Naive thymus-derived CD4-positive, alpha-beta T cell (primary cell): Measurements from ENCODE around the gene LRMDA. TPM values are rescaled to one million over a fixed set of nuclear protein-coding genes. Genes with fewer than 3 reads are reported as not detected.
A peak's percentile ranks its signal among the peaks of the same experiment; 100 is the strongest.

Experiments used
- ATAC-seq: fragments of 150-1000 bp; cut with Tn5 transposase; 2 replicates; pipeline ENCODE4 v1.10.0; 2021; ENCODE audit warnings: mild to moderate bottlenecking, moderate library complexity
- CTCF ChIA-PET: fragments of 350-600 bp; sonication (Branson Sonifier 250); formaldehyde crosslinking; loops from one replicate; lab custom pipeline; 2021; ENCODE audit warnings: antibody characterized with exemption; lab: Charles Lee
- POLR2A ChIA-PET: fragments of 350-600 bp; sonication (Branson Sonifier 250); formaldehyde crosslinking; loops from one replicate; lab custom pipeline; 2021; ENCODE audit warnings: antibody characterized with exemption, inconsistent platforms; lab: Charles Lee
- DNase-seq, 9 donors: peaks; one replicate each; pipeline versions ENCODE4 v3.0.0 to v3.0.0-alpha.2; 2020 to 2022; ENCODE audit warnings: mixed read lengths in 1 of 9
- H3K27ac ChIP-seq: one replicate; pipeline ENCODE4 v1.7.0; 2013; ENCODE audit warnings: mild to moderate bottlenecking, low read depth, low read length, moderate library complexity
- H3K27me3 ChIP-seq, 2 donors: one replicate each; pipeline ENCODE4 v1.7.0; 2013; ENCODE audit warnings: low read length in 2 of 2, mild to moderate bottlenecking in 2 of 2, moderate library complexity in 2 of 2; ENCODE audit not compliant: control insufficient read depth in 2 of 2, insufficient read depth in 2 of 2
- H3K36me3 ChIP-seq, 3 experiments: 1 replicate in 2 of 3; 2 replicates in 1 of 3; pipeline ENCODE4 v1.7.0; 2013; ENCODE audit warnings: low read length in 3 of 3, mild to moderate bottlenecking in 3 of 3, moderate library complexity in 1 of 3; ENCODE audit not compliant: insufficient read depth in 3 of 3, control insufficient read depth in 2 of 3
- H3K4me1 ChIP-seq, 2 donors: one replicate each; pipeline ENCODE4 v1.7.0; 2013; ENCODE audit warnings: low read length in 2 of 2, mild to moderate bottlenecking in 2 of 2, moderate library complexity in 1 of 2; ENCODE audit not compliant: control insufficient read depth in 2 of 2, insufficient read depth in 2 of 2
- H3K4me3 ChIP-seq: 2 replicates; pipeline ENCODE4 v1.7.0; 2013; ENCODE audit warnings: mild to moderate bottlenecking, low read length
- H3K9me3 ChIP-seq, 3 experiments: 1 replicate in 2 of 3; 2 replicates in 1 of 3; pipeline ENCODE4 v1.7.0; 2013; ENCODE audit warnings: low read length in 3 of 3; ENCODE audit not compliant: control insufficient read depth in 2 of 3
- H3K27ac Mint-ChIP-seq, 9 donors: one replicate each; pipeline ENCODE4 v1.8.0; 2020 to 2022; ENCODE audit warnings: mixed read lengths in 9 of 9, mild to moderate bottlenecking in 8 of 9, moderate library complexity in 5 of 9, inconsistent platforms in 2 of 9
- H3K27me3 Mint-ChIP-seq, 5 donors: one replicate each; pipeline ENCODE4 v1.8.0; 2021 to 2022; ENCODE audit warnings: mixed read lengths in 5 of 5, mild to moderate bottlenecking in 1 of 5
- H3K36me3 Mint-ChIP-seq, 5 donors: one replicate each; pipeline ENCODE4 v1.8.0; 2020 to 2022; ENCODE audit warnings: mixed read lengths in 5 of 5, mild to moderate bottlenecking in 3 of 5, inconsistent platforms in 1 of 5
- H3K4me1 Mint-ChIP-seq, 7 donors: one replicate each; pipeline ENCODE4 v1.8.0; 2020 to 2022; ENCODE audit warnings: mixed read lengths in 7 of 7, mild to moderate bottlenecking in 3 of 7, inconsistent platforms in 1 of 7
- H3K4me3 Mint-ChIP-seq, 10 donors: one replicate each; pipeline ENCODE4 v1.8.0; 2020 to 2022; ENCODE audit warnings: mild to moderate bottlenecking in 10 of 10, mixed read lengths in 10 of 10, moderate library complexity in 6 of 10, inconsistent platforms in 2 of 10
- H3K9me3 Mint-ChIP-seq, 11 donors: one replicate each; pipeline ENCODE4 v1.8.0; 2020 to 2022; ENCODE audit warnings: mixed read lengths in 11 of 11, mild to moderate bottlenecking in 4 of 11, inconsistent platforms in 1 of 11, moderate library complexity in 1 of 11
- intact Hi-C, 2 donors: fragments of 100-400 bp; cut with micrococcal nuclease; formaldehyde crosslinking; loops; one replicate each; pipeline ENCODE4 v1.15.1; 2023
- polyA plus RNA-seq, 2 donors: library from polyadenylated mRNA; unstranded; fragments of 300-500 nt; fragmentation: Illumina TruSeq; gene quantifications; one replicate each; pipeline ENCODE4 v1.2.3, GENCODE V29; 2021
- total RNA-seq, 6 experiments: library from RNA in 5 of 6; stranded (reverse) in 5 of 6; gene quantifications; 1 replicate in 5 of 6; 2 replicates in 1 of 6; pipeline ENCODE4 v1.2.3 and lab custom pipeline; 2021 to 2026

Gene LRMDA
- total and polyA plus RNA-seq, 7 experiments from 2014 or later: 0.57 to 14.9 (median 3.0) TPM; not detected in 4

GRCh38 chr10:76282061-76283025 is 850.9 kb downstream of the LRMDA start:
- POLR2A ChIA-PET: no interaction called here
- H3K4me3 Mint-ChIP-seq: no peak overlapping the region
- ATAC-seq (no peak), DNase-seq (no peak)
- no peak overlapping the region for H3K27ac Mint-ChIP-seq
- H3K4me1 Mint-ChIP-seq: no peaks in the 10 kb centered on the region
- Histone ChIP-seq H3K27me3 (no peaks in the 10 kb centered on the region), H3K4me3 (no peak overlapping the region), H3K27ac (no peak overlapping the region), H3K4me1 (no peaks in the 10 kb centered on the region), H3K36me3 (no peaks in the 10 kb centered on the region), H3K9me3 (no peaks in the 10 kb centered on the region)
- peaks cover 0 to 12% (median 0%) of the 10 kb centered on the region in 5 donors for H3K27me3 Mint-ChIP-seq
- intact Hi-C loops: no loop called here
- no peaks in the 10 kb centered on the region for H3K36me3 Mint-ChIP-seq
- CTCF ChIA-PET: no interaction called here
- H3K9me3 Mint-ChIP-seq: peaks cover 2 to 18% (median 5%) of the 10 kb centered on the region in 11 donors

DNA sequence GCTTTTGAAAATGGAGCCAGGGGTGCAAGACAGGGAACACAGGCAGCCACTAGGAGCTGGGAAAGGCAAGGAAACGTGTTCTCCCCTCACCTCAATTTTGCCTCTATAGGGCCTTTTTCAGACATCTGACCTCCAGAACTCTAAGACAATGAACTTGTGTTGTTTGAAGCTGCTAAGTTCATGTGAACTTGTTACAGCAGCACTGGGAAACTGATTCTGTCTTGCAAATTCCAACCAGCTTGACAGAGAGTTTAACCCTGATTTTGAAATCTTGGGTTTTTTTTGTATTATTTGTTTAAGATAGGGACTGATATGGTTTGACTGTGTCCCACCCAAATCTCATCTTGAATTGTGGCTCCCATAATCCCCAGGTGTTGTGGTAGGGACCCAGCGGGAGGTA is 852.9 kb downstream of the LRMDA start:
- Mint-ChIP-seq H3K4me1 (no peaks in the 10 kb centered on the region), H3K4me3 (no peak overlapping the region), H3K9me3 (peaks cover 0 to 13% (median 3%) of the 10 kb centered on the region in 11 donors), H3K27ac (no peak overlapping the region), H3K36me3 (no peaks in the 10 kb centered on the region), H3K27me3 (peaks cover 0 to 12% (median 0%) of the 10 kb centered on the region in 5 donors)
- H3K4me1 ChIP-seq: no peaks in the 10 kb centered on the region
- no peak overlapping the region for H3K4me3 ChIP-seq
- DNase-seq: no peak
- H3K27ac ChIP-seq: no peak overlapping the region
- H3K27me3 ChIP-seq: no peaks in the 10 kb centered on the region
- intact Hi-C loops: no loop called here
- ATAC-seq: no peak
- ChIA-PET POLR2A (no interaction called here), CTCF (no interaction called here)
- H3K36me3 ChIP-seq: no peaks in the 10 kb centered on the region
- no peaks in the 10 kb centered on the region for H3K9me3 ChIP-seq

DNA sequence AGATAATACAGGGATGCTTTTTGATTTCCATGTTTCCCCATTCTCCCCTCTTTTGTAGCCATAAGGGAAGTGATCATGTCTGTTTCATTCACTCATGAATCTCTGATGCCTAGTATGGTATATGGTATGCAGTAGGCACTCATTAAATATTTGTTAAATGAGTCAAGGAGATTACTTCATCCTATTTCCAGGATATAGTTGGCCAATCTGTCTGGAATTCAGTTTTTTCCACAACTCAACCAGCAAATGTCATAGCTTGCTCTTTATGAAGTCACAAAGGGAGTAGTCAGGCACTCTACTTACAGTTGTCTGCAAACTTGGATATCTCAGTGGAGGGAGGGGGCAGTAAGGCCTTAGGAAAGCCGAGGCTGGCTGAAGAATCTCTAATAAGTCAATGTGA is 853.6 kb downstream of the LRMDA start:
- CTCF ChIA-PET: no interaction called here
- H3K9me3 ChIP-seq: no peaks in the 10 kb centered on the region
- no peaks in the 10 kb centered on the region for H3K36me3 Mint-ChIP-seq
- intact Hi-C loops: no loop called here
- DNase-seq (no peak), ATAC-seq (no peak)
- peaks cover 0 to 12% (median 0%) of the 10 kb centered on the region in 5 donors for H3K27me3 Mint-ChIP-seq
- no peak overlapping the region for H3K4me3 ChIP-seq
- no peak overlapping the region for H3K27ac Mint-ChIP-seq
- no peaks in the 10 kb centered on the region for H3K36me3 ChIP-seq
- POLR2A ChIA-PET: no interaction called here
- H3K27me3 ChIP-seq: no peaks in the 10 kb centered on the region
- H3K27ac ChIP-seq: no peak overlapping the region
- H3K4me3 Mint-ChIP-seq: peak overlapping the region in 1 of 10 donors; percentile 37
- H3K4me1 ChIP-seq: no peaks in the 10 kb centered on the region
- peaks cover 0 to 13% (median 3%) of the 10 kb centered on the region in 11 donors for H3K9me3 Mint-ChIP-seq
- H3K4me1 Mint-ChIP-seq: no peaks in the 10 kb centered on the region

- POLR2A ChIA-PET: no interaction called here
- CTCF ChIA-PET: no interaction called here
- H3K36me3 ChIP-seq: no peaks in the 10 kb centered on the region
- Mint-ChIP-seq H3K27ac (no peak overlapping the region), H3K4me1 (no peaks in the 10 kb centered on the region), H3K27me3 (peaks cover 0 to 12% (median 0%) of the 10 kb centered on the region in 5 donors), H3K9me3 (peaks cover 0 to 13% (median 3%) of the 10 kb centered on the region in 11 donors), H3K4me3 (no peak overlapping the region), H3K36me3 (no peaks in the 10 kb centered on the region)
- no peaks in the 10 kb centered on the region for H3K9me3 ChIP-seq
- intact Hi-C loops: no loop called here
- no peaks in the 10 kb centered on the region for H3K4me1 ChIP-seq
- DNase-seq: no peak
- H3K4me3 ChIP-seq: no peak overlapping the region
- H3K27me3 ChIP-seq: no peaks in the 10 kb centered on the region
- no peak for ATAC-seq
- no peak overlapping the region for H3K27ac ChIP-seq
Observed at GRCh38 chr10:76285515-76285914, 854.1 kb downstream of the LRMDA start.

DNA sequence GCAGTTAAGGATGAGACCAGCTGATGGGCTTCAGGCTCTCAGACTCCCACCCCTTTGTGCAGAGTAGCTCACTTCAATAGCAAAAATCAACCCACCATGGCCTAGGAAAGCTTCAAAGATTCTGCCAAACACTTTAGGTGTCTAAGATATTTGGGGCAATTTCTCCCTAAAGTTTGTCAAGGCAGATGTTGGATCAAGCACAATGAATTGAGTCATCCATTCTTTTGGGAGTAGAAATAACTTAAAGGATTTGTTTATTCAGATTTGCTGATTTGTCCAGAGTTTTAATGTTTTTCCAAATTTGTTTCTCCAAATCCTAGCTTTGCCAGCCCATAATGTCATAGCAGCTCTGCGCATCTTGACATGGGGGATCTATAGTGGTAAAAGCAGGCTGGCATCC is 855.1 kb downstream of the LRMDA start:
- H3K36me3 Mint-ChIP-seq: no peaks in the 10 kb centered on the region
- H3K27me3 ChIP-seq: no peaks in the 10 kb centered on the region
- intact Hi-C loops: no loop called here
- ChIA-PET POLR2A (no interaction called here), CTCF (no interaction called here)
- no peaks in the 10 kb centered on the region for H3K4me1 ChIP-seq
- H3K4me3 ChIP-seq: no peak overlapping the region
- H3K4me3 Mint-ChIP-seq: no peak overlapping the region
- H3K27me3 Mint-ChIP-seq: peaks cover 0 to 8% (median 0%) of the 10 kb centered on the region in 5 donors
- DNase-seq (no peak), ATAC-seq (no peak)
- H3K36me3 ChIP-seq: no peaks in the 10 kb centered on the region
- H3K9me3 ChIP-seq: no peaks in the 10 kb centered on the region
- peaks cover 0 to 13% (median 3%) of the 10 kb centered on the region in 11 donors for H3K9me3 Mint-ChIP-seq
- no peaks in the 10 kb centered on the region for H3K4me1 Mint-ChIP-seq
- H3K27ac Mint-ChIP-seq: no peak overlapping the region
- no peak overlapping the region for H3K27ac ChIP-seq

DNA sequence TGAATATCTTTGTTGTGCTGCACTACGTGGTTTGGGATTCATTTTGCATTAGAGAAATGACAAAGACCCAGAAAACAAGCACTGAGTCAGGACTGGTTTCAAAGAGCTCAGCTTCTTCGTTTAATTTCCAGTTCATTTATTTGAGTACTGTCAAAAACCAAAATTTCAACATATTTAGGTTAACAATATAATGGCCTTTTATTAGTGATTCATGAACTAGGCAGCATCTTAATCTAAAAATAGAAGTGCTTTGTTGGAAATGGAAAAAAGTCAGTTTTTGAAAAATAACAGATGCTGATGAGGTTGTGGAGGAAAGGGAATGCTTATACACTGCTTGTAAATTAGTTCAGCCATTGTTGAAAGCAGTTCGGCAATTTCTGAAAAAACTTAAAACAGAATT is 856.4 kb downstream of the LRMDA start:
- H3K9me3 ChIP-seq: no peaks in the 10 kb centered on the region
- ChIA-PET POLR2A (no interaction called here), CTCF (no interaction called here)
- DNase-seq (no peak), ATAC-seq (no peak)
- Mint-ChIP-seq H3K27ac (no peak overlapping the region), H3K9me3 (peaks cover 0 to 11% (median 3%) of the 10 kb centered on the region in 11 donors), H3K27me3 (peaks cover 0 to 5% (median 0%) of the 10 kb centered on the region in 5 donors), H3K36me3 (no peaks in the 10 kb centered on the region), H3K4me1 (no peaks in the 10 kb centered on the region), H3K4me3 (no peak overlapping the region)
- no peaks in the 10 kb centered on the region for H3K36me3 ChIP-seq
- H3K4me3 ChIP-seq: no peak overlapping the region
- H3K27me3 ChIP-seq: no peaks in the 10 kb centered on the region
- no peak overlapping the region for H3K27ac ChIP-seq
- no peaks in the 10 kb centered on the region for H3K4me1 ChIP-seq
- intact Hi-C loops: no loop called here

GRCh38 chr10:76291175-76291574 is 859.8 kb downstream of the LRMDA start:
- Histone ChIP-seq H3K9me3 (no peaks in the 10 kb centered on the region), H3K27me3 (no peaks in the 10 kb centered on the region), H3K4me3 (no peak overlapping the region), H3K36me3 (no peaks in the 10 kb centered on the region), H3K27ac (no peak overlapping the region), H3K4me1 (no peaks in the 10 kb centered on the region)
- POLR2A ChIA-PET: no interaction called here
- Mint-ChIP-seq H3K4me3 (no peak overlapping the region), H3K27me3 (no peaks in the 10 kb centered on the region), H3K27ac (no peak overlapping the region), H3K36me3 (no peaks in the 10 kb centered on the region), H3K4me1 (no peaks in the 10 kb centered on the region), H3K9me3 (peaks cover 0 to 6% (median 0%) of the 10 kb centered on the region in 11 donors)
- CTCF ChIA-PET: no interaction called here
- no peak for ATAC-seq
- DNase-seq: no peak
- intact Hi-C loops: no loop called here
